Psoas muscle (tissue), 8 donors: ENCODE data around the gene PCGF2. TPM values are rescaled to one million over a fixed set of nuclear protein-coding genes. Genes with fewer than 3 reads are reported as not detected.
A peak's percentile ranks its signal among the peaks of the same experiment; 100 is the strongest.

Source experiments
- ATAC-seq, 4 donors: fragments of 200-7000 bp; cut with Tn5 transposase; one replicate each; pipeline ENCODE4 v1.9.1; 2020; ENCODE audit warnings: moderate library complexity in 3 of 4, mild to moderate bottlenecking in 2 of 4
- DNase-seq, 2 donors: peaks; one replicate each; pipeline ENCODE4 v3.0.0-alpha.2; 2020
- H3K27ac ChIP-seq: fragments of 200-600 bp; one replicate; pipeline ENCODE4 v1.8.0; 2022
- H3K27me3 ChIP-seq, 3 donors: fragments of 200-600 bp in 1 of 3; one replicate each; pipeline versions ENCODE4 v1.6.1 to v1.8.0; 2013 to 2022; ENCODE audit warnings: low read length in 2 of 3, mild to moderate bottlenecking in 2 of 3, moderate library complexity in 1 of 3; ENCODE audit not compliant: insufficient read depth in 3 of 3
- H3K36me3 ChIP-seq, 2 donors: fragments of 200-600 bp in 1 of 2; one replicate each; pipeline versions ENCODE4 v1.6.1 to v1.8.0; 2013 to 2022; ENCODE audit warnings: low read depth in 1 of 2, mild to moderate bottlenecking in 1 of 2, moderate library complexity in 1 of 2; ENCODE audit not compliant: insufficient read depth in 1 of 2
- H3K4me1 ChIP-seq: fragments of 200-600 bp; one replicate; pipeline ENCODE4 v1.8.0; 2022
- H3K4me3 ChIP-seq: fragments of 200-600 bp; one replicate; pipeline ENCODE4 v1.8.0; 2022; ENCODE audit warnings: mild to moderate bottlenecking
- H3K9me3 ChIP-seq: fragments of 200-600 bp; one replicate; pipeline ENCODE4 v1.8.0; 2022
- CTCF ChIP-seq: fragments of 200-600 bp; IDR thresholded peaks from one replicate; pipeline ENCODE4 v1.8.0; 2022; ENCODE audit warnings: antibody characterized with exemption
- WGBS, 3 donors: extraction: QIAGEN DNeasy Blood & Tissue Kit; methylation state at CpG; one replicate each; pipeline versions ENCODE4 v1.1.6 to v1.1.7; 2013; 5-methylcytosine and 5-hydroxymethylcytosine counted together
- intact Hi-C, 2 donors: fragments of 100-400 bp; cut with DNase I; formaldehyde crosslinking; loops; one replicate each; pipeline versions ENCODE4 v1.11.0 to v1.14.2; 2022
- polyA plus RNA-seq, 3 donors: library from polyadenylated mRNA; stranded (reverse); fragments of 200-250 nt; gene quantifications; one replicate each; pipeline ENCODE4 v1.2.3, GENCODE V29; 2013
- total RNA-seq, 4 donors: library from RNA; stranded (reverse); fragmentation: NEBNext Ultra II Directional in 2 of 4; extraction: Animal tissue kit (Norgen Biotek cat#: 25700) in 2 of 4; gene quantifications; one replicate each; pipeline versions ENCODE4 v1.2.1 to v1.2.4, GENCODE V29; 2021 to 2023
- donor health status: healthy with polysubstance abuse.
- donor health status: DM: no; HTN: no; CAD: no; lungs with moderate emphysema.
- donor health status: Bipolar disorder and iron deficiency.
- donor health status: healthy.
- donor health status: DM: yes; HTN: yes; CAD: no.
- donor health status: DM: no; HTN: no; CAD: no.
- donor health status: DM: no; HTN: no; CAD: no.
- donor health status: DM: yes; HTN: yes; CAD: no.

The PCGF2 gene
- total and polyA plus RNA-seq, 7 donors, result 3.3 to 10.8 (median 7.1) TPM

GRCh38 chr17:38703742-38704605, 44.2 kb downstream of the PCGF2 start:
- ATAC-seq (peak; percentile 61 to 76 (median 70)), DNase-seq (peak; percentile 87 to 91)
- peaks cover 42% of the 10 kb centered on the region for H3K4me1 ChIP-seq
- H3K36me3 ChIP-seq, result peaks cover 0 to 18% of the 10 kb centered on the region in 2 donors
- H3K27ac ChIP-seq, result peak overlapping the region; percentile 98
- H3K27me3 ChIP-seq, result no peaks in the 10 kb centered on the region
- peak overlapping the region; percentile 97 for H3K4me3 ChIP-seq
- WGBS, 3 donors, result 0 to 1% (median 1%) methylated on average over 34 to 50 of the region's 50 CpGs
- no peaks in the 10 kb centered on the region for H3K9me3 ChIP-seq
- intact Hi-C loops, result no loop called here
- no peak for TF ChIP-seq CTCF

GRCh38 chr17:38702916-38703741, 45.0 kb downstream of the PCGF2 start:
- intact Hi-C loops, result no loop called here
- H3K9me3 ChIP-seq, result no peaks in the 10 kb centered on the region
- ATAC-seq (peak in 1 of 4 donors; percentile 2), DNase-seq (no peak)
- H3K27me3 ChIP-seq, result no peaks in the 10 kb centered on the region
- H3K27ac ChIP-seq, result peak overlapping the region; percentile 98
- 1 to 3% (median 1%) methylated on average over 55 of the region's 55 CpGs for WGBS, 3 donors
- H3K36me3 ChIP-seq, result peaks cover 0 to 10% of the 10 kb centered on the region in 2 donors
- peak overlapping the region; percentile 97 for H3K4me3 ChIP-seq
- H3K4me1 ChIP-seq, result peaks cover 33% of the 10 kb centered on the region
- TF ChIP-seq CTCF, result no peak

GRCh38 chr17:38702166-38702915, 45.8 kb downstream of the PCGF2 start:
- Histone ChIP-seq H3K27me3 (no peaks in the 10 kb centered on the region), H3K9me3 (no peaks in the 10 kb centered on the region), H3K4me1 (peaks cover 30% of the 10 kb centered on the region), H3K36me3 (peaks cover 0 to 2% of the 10 kb centered on the region in 2 donors), H3K27ac (peak overlapping the region; percentile 98), H3K4me3 (peak overlapping the region; percentile 97)
- no peak for TF ChIP-seq CTCF
- WGBS, 3 donors, result 0 to 1% (median 0%) methylated on average over 66 to 81 of the region's 81 CpGs
- ATAC-seq (peak; percentile 65 to 77 (median 68)), DNase-seq (peak; percentile 92 to 93)
- intact Hi-C loops, result no loop called here

- ATAC-seq (peak in 3 of 4 donors; percentile 2 to 11 (median 5)), DNase-seq (no peak)
- Histone ChIP-seq H3K27ac (peak overlapping the region; percentile 98), H3K4me1 (peaks cover 23% of the 10 kb centered on the region), H3K9me3 (no peaks in the 10 kb centered on the region), H3K27me3 (no peaks in the 10 kb centered on the region), H3K36me3 (no peaks in the 10 kb centered on the region), H3K4me3 (peak overlapping the region; percentile 97)
- WGBS, 3 donors, result 1 to 3% (median 1%) methylated on average over 25 of the region's 25 CpGs
- intact Hi-C loops, result no loop called here
- TF ChIP-seq CTCF, result no peak
Measured at GRCh38 chr17:38701504-38702165, 46.5 kb downstream of the PCGF2 start.
